Thyroid gland (tissue), 4 donors: ENCODE data around the gene STAG3.

ENCODE experiments used
- CTCF ChIP-seq, 6 experiments: fragments of 200-600 bp in 3 of 6; fragments of 450-650 bp in 3 of 6; sonication (generic) in 3 of 6; IDR thresholded peaks; one replicate each; pipeline ENCODE4 v1.5.1; 2016 to 2019; ENCODE audit warnings: antibody characterized with exemption in 6 of 6, mild to moderate bottlenecking in 2 of 6, inconsistent platforms in 1 of 6, moderate library complexity in 1 of 6
- POLR2A ChIP-seq, 2 donors: fragments of 450-650 bp; IDR thresholded peaks; one replicate each; pipeline ENCODE4 v1.6.1; 2017; ENCODE audit warnings: antibody characterized with exemption in 2 of 2, mild to moderate bottlenecking in 2 of 2, moderate library complexity in 1 of 2

- TF ChIP-seq CTCF (IDR thresholded peaks at IDR 0.05) (no peak), POLR2A (IDR thresholded peaks at IDR 0.05) (no peak)
These were observed 31.8 kb downstream of the STAG3 start for GRCh38 chr7:100209493-100209892.
